Stimulated activated CD4-positive, alpha-beta T cell treated with anti-CD3 and anti-CD28 coated beads, Interleukin-1b, Interleukin-23, amount 100 ng/mL, for 1 hour (primary cell): ENCODE data around the gene SAMD9.
"Not testable (repeated sequence)": the region's sequence is repeated elsewhere in the genome, so short reads cannot be mapped to it uniquely, and the experiment has no call there.

Experiments
- DNase-seq, 2 donors: peaks; one replicate each; pipeline ENCODE4 v3.0.0-alpha.2; 2020; ENCODE audit warnings: low read depth in 2 of 2

The SAMD9 gene

DNA sequence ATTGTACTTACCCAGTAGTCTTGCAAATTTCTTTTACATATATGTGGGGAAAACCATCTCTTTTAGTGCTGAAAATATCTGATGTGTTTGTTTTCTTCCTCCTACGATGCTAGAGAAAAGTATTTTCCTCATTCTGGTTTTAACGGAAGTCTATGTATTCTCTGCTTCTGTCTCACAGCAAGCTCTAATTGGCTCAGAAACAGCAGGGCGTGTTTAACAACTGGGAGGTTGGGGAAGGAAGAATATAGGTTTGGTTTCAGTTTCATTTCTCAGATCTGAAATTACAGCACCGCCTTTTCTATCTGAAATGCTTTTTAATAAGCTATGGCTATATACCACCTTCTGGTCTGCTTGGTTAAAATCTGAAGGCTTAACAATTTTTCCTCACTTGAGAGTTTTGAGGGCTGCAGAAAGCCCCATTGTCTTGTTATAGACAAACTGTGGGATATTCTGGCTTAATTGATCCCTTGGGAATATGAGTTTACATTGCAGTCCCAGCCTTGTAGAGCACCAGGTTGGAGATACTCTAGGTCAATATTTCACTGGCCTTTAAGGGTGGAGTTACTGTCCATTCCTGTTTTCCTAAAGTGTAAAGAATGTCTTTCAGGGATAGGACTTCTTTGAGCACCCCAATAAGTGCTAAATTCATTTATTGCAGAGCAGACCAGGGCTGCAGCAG lies at the start of gene SAMD9:
Gene SAMD9 (minus strand): TSS at position 128 of the 679 bp plus-strand sequence. CDS start 11,882 bp downstream, outside the sequence.
- DNase-seq: peak in 1 of 2 donors; percentile 19

DNA sequence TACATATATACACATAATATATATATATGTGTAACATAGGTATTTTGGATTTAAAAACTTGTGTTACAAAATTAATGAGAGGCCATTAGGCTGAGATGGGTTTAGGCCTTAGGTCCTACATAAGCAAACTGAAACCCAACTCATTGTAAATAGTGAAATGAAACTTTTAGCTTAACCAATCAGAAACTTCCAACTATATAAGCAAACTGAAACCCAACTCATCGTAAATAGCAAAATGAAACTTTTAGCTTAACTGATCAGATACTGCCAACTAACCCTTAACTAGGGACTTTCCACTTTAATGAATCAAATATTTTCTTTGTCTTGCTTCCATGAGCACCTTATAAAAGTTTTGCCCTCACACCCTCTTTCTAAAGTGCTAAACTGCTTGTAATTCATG lies 47.7 kb upstream of the SAMD9 start:
- no peak for DNase-seq

DNA sequence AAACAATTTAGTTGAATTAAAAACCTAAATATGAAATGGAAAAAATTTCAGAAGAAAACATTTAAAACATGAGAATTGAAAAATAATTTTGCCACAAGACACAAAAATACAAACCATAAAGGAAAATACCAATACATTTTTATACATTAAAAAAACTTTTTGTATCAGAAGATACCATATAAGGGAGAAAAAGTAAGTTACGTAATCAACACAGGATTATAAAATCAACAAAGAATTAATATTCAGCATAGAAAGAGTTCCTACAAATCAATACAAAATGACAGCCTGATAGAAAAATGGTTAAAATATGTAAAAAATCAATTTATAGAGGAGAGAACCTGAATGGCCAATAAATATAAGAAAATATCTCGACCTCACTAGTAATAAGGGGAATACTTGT lies 47.0 kb upstream of the SAMD9 start:
- no peak for DNase-seq

DNA sequence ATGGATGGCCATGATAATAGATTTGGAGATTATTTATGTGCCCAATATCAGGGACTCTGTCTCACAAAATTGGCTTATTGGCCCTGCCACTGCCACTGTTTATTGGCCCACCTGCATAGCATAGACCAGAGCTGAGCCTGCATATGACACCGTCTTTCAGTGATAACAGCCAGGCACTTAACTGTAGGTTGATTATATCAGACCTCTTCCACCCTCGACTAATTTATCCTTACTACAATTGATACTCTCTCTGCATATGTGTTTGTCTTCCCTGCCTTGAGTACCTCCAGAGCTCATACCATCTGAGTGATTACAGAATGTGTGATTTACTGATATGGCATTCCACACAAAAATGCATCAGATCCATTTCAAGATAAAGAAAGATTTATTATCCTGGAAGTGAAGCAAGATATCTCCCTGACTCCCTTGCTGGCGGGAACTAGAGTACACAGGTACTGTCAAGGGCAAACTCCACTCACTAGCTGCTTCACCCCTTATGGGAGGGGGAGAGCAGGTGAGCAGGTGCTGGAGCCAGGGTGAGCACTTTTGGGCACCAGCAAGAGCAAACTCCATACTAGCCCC lies 43.5 kb upstream of the SAMD9 start:
- no peak for DNase-seq

DNA sequence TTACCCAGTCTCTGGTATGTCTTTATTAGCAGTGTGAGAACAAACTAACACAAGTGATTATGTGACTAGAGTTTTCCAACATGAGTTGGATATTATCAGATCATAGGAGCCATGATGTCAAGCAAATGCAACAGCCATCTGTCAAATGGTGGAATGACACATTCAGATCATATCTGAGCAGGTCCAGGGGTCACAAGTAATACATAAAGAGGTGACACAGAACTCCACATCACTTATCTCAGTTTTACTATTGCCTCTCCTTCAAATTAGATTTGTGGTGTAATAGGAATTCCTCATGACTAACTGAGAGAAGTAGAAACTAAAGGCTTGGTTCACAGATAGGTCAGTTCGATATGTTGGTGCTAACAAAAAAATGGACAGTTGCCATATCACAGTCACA lies 42.6 kb upstream of the SAMD9 start:
- no peak for DNase-seq

DNA sequence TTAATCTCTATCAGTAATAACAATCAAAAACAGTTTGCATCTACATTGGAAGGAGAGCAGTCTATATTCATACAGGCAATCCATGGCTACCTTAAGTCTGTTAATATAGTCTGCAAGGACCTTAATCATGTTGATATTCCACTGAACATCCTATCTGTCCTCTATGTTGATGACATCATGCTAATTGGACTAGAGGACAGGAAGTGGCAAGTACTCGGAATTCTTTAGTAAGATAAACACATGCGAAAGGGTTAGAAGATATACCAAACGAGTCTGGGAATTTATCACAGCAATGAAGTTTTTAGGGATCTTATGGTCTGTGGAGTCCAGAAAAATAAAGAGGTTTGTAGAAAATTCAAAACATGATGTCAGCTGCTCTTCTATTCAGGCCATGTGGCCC lies 41.7 kb upstream of the SAMD9 start:
- no peak for DNase-seq

DNA sequence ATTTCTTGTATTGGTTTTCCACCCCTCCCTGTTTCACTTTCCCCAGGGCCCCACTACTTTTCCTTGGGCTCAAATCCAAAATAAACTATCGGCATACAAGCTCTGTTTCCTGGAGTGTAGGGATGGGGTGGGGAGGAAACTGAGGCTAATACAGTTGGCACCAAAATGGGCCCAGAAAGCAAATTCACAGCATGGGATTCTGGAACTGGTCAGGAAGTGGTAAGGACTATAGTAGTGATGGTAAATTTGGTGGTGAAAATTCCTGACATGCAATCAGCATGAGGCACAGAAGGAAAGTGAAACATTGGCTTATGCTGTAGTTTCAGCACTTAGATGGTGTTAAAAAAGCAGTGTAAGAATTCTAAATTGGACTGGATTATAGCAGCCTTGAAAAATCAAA lies 39.1 kb upstream of the SAMD9 start:
- no peak for DNase-seq

DNA sequence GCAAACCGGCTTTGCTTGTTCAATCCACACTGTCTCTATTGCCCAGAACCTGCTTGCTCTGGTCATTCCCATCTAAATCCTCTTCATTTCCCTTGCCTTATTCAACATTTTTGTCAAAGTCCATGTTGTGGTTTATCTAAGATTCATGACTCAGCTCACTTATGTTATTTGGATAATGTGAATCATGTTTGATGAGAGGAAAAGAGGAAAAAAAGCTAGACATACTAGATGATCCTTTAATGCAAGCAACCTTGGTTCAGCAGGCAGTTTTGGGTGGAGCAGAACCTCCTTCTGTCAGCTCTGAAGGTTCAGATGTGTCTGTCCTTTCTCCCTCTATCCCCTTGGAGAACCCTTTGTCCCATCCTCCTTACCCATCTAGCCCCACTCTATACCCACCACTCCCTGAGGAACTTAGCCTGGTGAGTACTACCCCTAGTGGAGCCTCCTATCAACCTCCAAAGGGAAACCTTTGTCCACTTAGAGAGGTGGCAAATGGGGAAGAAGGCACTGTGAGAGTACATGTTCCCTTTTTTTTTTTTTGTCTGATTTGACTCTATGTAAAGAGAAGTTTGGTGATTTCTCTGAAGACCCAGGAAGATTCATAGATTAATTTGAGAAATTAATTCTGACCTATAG lies 32.5 kb upstream of the SAMD9 start:
- DNase-seq: no peak

DNA sequence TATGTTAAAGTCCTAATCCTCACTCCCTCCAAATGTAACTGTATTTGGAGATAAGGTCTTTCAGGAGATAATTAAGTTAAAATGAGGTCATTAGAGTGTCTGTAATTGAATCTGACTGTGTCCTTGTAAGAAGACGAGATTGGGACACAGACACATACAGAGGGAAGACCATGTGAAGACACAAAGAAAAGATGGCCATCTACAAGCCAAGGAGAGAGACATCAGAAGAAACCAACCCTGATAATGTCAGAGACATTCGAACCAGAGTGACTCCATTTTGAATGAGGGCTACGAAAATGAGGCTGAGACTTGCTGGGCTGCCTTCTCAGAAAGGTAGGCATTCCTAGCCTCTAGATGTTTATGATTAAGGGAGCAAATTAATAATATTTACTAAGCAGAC lies 30.9 kb upstream of the SAMD9 start:
- no peak for DNase-seq

DNA sequence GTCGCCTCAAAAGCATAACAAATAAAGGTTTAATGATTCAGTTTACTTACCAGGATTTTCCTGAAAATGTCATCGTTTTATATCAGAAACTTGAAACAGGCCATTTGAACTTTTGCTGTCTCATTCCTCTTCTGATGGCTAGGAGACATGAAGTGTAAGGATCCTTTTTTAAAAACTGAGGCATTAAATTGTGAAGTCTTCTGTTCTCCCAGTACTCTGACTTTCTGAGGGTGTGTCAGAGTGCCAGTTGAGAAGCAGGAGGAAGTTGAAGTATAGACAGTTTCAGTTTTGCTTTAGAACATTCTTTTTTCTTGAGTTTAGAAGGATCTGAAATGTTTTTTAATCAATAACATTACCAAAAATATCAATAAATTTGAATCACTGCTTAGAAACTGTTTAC lies 30.4 kb upstream of the SAMD9 start, which contains the start of gene SAMD9L:
Gene SAMD9L (minus strand): TSS at position 242 of the 400 bp plus-strand sequence. CDS start 12,414 bp downstream, outside the sequence.
- DNase-seq: no peak

DNA sequence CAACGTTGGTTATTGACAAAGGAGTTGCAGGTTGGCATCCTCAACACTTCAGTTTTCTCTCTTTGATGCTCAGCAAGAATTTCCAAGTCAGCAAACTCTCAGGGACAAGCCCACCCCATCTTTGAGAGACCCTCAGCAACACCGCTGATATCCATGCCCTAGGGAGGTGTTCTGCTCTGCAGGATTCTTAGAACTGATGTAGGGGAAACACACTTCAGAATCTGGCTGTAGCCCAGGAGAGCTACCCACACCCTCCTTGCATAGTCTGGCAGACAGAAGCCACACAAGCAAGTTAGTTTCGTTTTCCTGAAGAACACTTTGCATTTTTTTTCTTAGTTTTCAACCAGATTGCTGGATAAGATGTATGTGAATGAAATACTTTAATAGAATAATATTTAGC lies 29.6 kb upstream of the SAMD9 start:
- no peak for DNase-seq

DNA sequence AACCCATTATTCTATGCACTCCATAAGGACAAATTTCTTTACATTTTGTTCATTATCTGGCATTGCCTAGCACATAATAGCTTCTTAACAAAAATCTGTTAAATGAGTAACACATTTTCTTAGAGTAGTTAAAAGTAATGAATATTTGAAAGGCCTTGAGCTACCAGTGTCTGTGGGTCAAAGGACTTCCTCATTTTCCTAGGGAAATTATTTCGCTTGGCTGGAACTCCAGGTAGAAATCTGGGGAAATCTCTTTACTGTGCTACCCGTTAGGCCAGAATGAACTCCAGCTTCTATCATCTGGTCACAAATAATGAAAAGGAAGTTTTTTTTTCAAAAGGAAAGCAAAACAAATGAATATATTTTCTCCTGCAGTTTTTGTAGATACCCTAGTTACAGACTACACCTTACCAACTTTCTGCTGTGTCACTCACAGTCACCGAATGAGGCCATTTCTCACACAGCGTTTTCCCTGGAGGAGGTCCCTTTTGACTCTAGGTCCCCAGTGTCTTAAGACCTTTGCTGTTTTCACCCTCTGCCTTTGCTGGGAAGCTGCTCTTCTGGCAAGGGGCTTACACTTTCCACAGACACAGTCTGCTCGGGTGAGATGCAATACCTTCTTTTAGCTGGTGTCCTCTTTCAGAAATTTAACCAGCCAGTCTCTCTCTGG lies 28.8 kb upstream of the SAMD9 start:
- no peak for DNase-seq

DNA sequence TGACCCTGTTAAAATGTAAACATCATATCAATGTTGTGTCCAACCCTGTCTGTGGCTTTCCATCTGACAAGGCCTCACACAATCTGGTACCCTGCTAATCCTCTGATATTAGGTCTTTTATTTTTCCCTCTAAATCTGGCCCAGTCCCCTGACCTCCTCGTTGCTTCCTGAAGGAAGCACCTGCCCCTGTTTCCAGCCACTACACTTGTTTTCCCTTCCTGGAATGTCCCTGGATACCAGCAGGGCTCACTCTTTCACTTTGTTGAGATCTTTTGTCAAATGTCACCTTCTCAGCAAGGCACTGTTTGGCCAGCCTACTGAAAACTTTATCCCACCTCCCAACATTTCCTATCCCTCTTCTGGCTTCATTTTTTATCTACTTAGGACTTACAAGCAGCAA lies 28.3 kb upstream of the SAMD9 start:
- no peak for DNase-seq

DNA sequence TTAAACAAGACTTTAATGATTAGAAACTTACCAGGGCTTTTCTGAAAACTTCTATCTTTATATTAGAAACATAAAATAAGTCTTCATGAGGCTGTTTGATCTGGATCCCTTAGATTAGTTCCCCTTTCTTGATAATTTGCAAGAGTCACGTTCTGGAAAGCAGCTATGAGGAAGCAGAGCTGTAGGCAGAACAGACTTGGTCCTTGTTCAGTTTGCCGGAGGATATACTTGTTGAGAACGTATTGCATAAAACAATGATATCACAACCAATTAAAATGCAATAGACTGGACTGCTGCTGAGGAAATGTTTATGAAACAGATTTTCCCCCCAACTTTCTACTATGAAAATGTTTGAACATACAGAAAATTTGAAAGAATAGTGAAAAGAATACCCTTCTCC lies 27.6 kb upstream of the SAMD9 start:
- DNase-seq: no peak

DNA sequence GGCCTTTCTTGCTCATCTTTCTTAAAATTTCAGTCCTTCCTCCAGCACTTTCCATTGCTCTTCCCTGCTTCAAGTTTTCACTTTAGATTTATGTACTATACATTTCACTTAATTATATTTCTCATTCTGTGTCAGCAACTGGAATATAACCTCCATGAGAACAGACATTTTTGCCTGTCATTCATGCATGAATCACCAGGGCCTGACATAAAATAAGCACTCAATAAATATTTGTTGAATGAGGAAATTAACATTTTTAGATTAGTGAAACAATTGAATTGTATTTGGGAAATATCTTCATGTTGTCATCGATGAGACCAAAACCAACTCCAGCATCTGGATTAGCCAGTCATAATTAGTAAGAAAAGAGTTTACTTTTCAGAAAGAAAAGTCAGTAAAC lies 24.3 kb upstream of the SAMD9 start:
- no peak for DNase-seq

DNA sequence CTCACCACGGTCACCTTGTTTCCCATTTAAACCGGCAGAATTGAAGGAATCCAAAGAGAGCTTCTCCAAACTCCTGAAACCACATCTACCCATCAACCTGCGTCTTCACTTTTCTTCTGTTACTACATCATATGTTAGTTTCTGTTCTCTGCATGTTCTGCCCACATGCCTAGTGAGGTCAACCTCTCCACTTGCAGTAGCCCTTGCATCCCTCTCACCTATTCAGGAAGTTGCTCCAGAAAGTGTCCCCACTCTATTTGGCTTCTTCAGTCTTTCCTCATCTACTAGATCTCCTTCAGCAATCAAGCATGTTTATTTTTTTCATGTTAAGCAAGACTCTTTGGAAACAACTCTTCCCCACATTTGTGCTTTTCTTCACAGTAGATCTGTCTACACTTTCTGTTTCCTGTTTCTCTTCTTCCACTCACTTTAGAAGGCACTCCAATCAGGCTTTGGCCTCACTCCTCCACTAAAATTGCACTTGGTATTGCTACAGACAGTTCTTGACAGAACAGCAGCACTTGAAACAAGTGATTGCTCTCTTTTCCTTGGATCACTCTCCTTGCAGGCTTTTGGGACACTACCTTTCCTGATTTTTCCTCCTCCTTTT lies 22.9 kb upstream of the SAMD9 start:
- no peak for DNase-seq

DNA sequence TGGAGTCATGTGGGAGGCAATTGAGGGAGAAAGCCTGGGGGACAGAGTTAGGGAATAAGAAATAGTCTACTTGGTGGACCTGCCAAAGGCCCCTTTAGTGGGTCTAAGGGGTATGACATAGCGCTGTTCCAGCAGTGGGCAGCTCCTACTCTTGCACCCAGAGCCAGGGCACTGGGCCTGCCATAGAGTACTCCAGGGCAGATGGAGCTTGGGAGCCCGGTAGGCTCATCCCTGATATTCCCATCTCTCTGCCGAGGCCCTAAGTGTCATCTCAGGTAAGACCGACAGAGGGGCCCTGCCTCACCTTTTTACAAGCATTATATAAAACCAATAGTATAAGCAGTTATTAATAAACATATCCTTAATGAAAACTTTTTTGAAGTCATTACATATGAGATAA lies 20.8 kb upstream of the SAMD9 start:
- DNase-seq: no peak

DNA sequence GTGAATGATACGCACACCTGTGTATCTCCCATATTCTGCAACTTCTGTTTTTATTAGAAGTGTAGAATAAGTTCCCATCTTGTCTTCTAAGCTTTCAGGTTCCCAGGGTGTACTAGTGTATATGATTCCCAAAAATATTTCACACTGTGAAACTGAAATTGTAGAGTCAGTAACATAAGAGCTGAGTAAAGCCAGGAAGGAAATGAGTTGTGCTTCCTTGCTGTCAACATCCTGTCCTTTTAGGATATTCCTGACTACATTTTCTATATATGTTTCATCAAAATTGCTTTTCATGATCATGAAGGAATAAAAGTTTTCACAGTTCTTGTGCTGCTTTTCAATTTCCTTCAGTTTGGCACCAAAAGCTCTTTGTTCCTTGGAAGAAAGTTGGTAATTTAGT lies 15.2 kb upstream of the SAMD9 start:
- no peak for DNase-seq

DNA sequence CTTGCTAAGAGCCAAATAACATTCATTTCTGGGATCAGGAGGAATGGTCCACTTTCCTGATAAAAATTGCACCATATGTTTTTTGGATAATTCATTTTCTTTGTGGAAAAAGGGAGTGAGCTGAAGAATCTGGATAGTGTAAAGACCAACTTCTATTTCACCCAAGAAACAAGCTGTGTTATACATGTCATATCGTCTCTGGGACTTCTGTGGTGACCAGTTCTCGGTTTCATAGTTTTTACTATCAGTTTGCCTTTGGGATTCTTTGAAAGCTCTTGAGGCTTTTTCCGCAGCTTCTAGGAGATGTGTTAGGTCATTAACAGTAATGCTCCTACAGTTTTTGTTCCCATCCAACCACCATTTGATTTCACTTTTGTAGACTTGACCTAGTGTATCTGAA lies 14.4 kb upstream of the SAMD9 start:
- DNase-seq: no peak

DNA sequence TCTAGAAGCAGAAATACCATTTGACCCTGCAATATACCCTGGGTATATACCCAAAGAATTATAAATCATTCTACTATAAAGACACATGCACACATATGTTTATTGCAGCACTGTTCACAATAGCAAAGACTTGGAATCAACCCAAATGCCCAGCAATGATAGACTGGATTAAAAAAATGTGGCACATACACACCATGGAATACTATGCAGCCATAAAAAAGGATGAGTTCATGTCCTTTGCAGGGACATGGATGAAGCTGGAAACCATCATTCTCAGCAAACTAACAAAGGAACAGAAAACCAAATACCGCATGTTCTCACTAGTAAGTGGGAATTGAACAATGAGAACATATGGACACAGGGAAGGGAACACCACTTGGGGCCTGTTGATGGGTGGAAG lies 9.2 kb upstream of the SAMD9 start:
- not testable (repeated sequence) for DNase-seq

DNA sequence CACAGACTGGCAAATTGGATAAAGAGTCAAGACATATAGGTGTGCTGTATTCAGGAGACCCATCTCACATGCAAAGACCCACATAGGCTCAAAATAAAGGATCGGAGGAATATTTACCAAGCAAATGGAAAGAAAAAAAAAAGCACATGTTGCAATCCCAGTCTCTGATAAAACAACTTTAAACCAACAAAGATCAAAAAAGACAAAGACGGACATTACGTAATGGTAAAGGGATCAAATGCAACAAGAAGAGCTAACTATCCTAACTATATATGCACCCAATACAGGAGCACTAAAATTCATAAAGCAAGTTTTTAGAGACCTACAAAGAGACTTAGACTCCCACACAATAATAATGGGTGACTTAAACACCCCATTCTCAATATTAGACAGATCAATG lies 5.8 kb upstream of the SAMD9 start:
- not testable (repeated sequence) for DNase-seq
